Neural progenitor cell (in vitro differentiated cells): ENCODE results near the gene LRP1B.

Source experiments
- CTCF ChIP-seq: fragments of 200-600 bp; sonication (generic); IDR thresholded peaks from 2 replicates; pipeline ENCODE4 v1.5.1; 2017; ENCODE audit warnings: antibody characterized with exemption, mild to moderate bottlenecking
- EZH2 ChIP-seq: fragments of 200-600 bp; sonication (generic); IDR thresholded peaks from 2 replicates; pipeline ENCODE4 v1.6.1; 2017; ENCODE audit warnings: antibody characterized with exemption, mild to moderate bottlenecking, moderate library complexity

GRCh38 chr2:141113301-141113700 lies 1017.5 kb downstream of the LRP1B start:
- TF ChIP-seq CTCF, result no peak
- no peak for TF ChIP-seq EZH2
